Natural killer cell (primary cell): ENCODE data around the gene EFCAB9. TPM values are rescaled to one million over a fixed set of nuclear protein-coding genes. Genes with fewer than 3 reads are reported as not detected.

Source experiments
- ATAC-seq, 3 donors: fragments of 150-1000 bp in 2 of 3; fragments of 200-7000 bp in 1 of 3; cut with Tn5 transposase; 1 replicate in 1 of 3; 2 replicates in 2 of 3; pipeline ENCODE4 v1.10.0; 2021; ENCODE audit warnings: mild to moderate bottlenecking in 2 of 3, moderate library complexity in 2 of 3
- DNase-seq, 2 donors: peaks; one replicate each; pipeline versions ENCODE4 v3.0.0 to v3.0.0-alpha.2; 2013 to 2021; ENCODE audit warnings: mixed read lengths in 1 of 2
- H3K27ac ChIP-seq: one replicate; pipeline ENCODE4 v1.5.1; 2013; ENCODE audit warnings: mild to moderate bottlenecking, low read length
- H3K27me3 ChIP-seq: one replicate; pipeline ENCODE4 v1.6.1; 2013; ENCODE audit warnings: low read length; ENCODE audit not compliant: control insufficient read depth, insufficient read depth
- H3K36me3 ChIP-seq: one replicate; pipeline ENCODE4 v1.6.1; 2013; ENCODE audit warnings: low read length; ENCODE audit not compliant: control insufficient read depth, insufficient read depth
- H3K4me1 ChIP-seq: one replicate; pipeline ENCODE4 v1.6.1; 2013; ENCODE audit warnings: low read length; ENCODE audit not compliant: control insufficient read depth, insufficient read depth
- H3K4me3 ChIP-seq: one replicate; pipeline ENCODE4 v1.5.1; 2013; ENCODE audit warnings: low read length
- H3K9me3 ChIP-seq: one replicate; pipeline ENCODE4 v1.6.1; 2013; ENCODE audit warnings: low read length; ENCODE audit not compliant: control insufficient read depth, insufficient read depth
- H3K27ac Mint-ChIP-seq, 2 donors: one replicate each; pipeline ENCODE4 v1.8.0; 2022; ENCODE audit warnings: mild to moderate bottlenecking in 2 of 2, mixed read lengths in 2 of 2, moderate library complexity in 1 of 2
- H3K27me3 Mint-ChIP-seq, 2 donors: one replicate each; pipeline ENCODE4 v1.8.0; 2022; ENCODE audit warnings: low read depth in 2 of 2, mixed read lengths in 2 of 2
- H3K36me3 Mint-ChIP-seq: one replicate; pipeline ENCODE4 v1.8.0; 2022; ENCODE audit warnings: mixed read lengths
- H3K4me1 Mint-ChIP-seq, 2 donors: one replicate each; pipeline ENCODE4 v1.8.0; 2022; ENCODE audit warnings: mixed read lengths in 2 of 2
- H3K4me3 Mint-ChIP-seq: one replicate; pipeline ENCODE4 v1.8.0; 2022; ENCODE audit warnings: mild to moderate bottlenecking, moderate library complexity, mixed read lengths
- H3K9me3 Mint-ChIP-seq, 2 donors: one replicate each; pipeline ENCODE4 v1.8.0; 2022; ENCODE audit warnings: mixed read lengths in 2 of 2
- CTCF ChIP-seq: fragments of 200-600 bp; IDR thresholded peaks from one replicate; pipeline ENCODE4 v1.8.0; 2022; ENCODE audit warnings: antibody characterized with exemption
- WGBS: methylation state at CpG from one replicate; pipeline ENCODE4 v1.1.7; 2013; ENCODE audit warnings: missing lambda C conversion rate; ENCODE audit not compliant: insufficient coverage; 5-methylcytosine and 5-hydroxymethylcytosine counted together
- intact Hi-C: fragments of 100-400 bp; cut with micrococcal nuclease; formaldehyde crosslinking; loops from one replicate; pipeline ENCODE4 v1.14.2; 2022
- total RNA-seq, 4 donors: library from RNA; stranded (reverse); fragments of 120-200 nt in 1 of 4; gene quantifications; one replicate each; pipeline versions ENCODE4 v1.2.3 to v1.2.4, GENCODE V29; 2013 to 2022

EFCAB9 gene
- total RNA-seq, 3 donors from 2014 or later (not counting 1 experiment from before 2014, with no cell fraction given) = not detected

DNA sequence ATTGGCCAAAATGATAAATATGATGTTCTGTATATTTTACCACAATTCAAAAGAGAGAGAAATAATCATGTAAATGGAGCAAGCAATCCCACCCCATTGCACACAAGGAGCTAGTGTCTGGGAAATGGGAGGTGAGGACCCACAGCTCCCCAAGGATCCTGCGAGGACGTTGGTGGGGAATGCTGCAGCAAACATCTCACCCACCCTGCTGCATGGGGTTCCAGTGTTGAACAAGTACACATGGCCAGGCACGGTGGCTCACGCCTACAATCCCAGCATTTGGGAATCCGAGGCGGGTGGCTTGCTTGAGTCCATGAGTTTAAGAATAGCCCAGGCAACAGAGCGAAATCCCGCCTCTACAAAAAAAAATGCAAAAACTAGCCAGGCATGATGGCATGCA is 35.0 kb upstream of the EFCAB9 start:
- peaks cover 7% of the 10 kb centered on the region for H3K36me3 Mint-ChIP-seq
- TF ChIP-seq CTCF = no peak
- WGBS = 86% methylated on average over 8 of the region's 8 CpGs
- Histone ChIP-seq H3K27ac (no peak overlapping the region), H3K9me3 (no peaks in the 10 kb centered on the region), H3K27me3 (no peaks in the 10 kb centered on the region), H3K36me3 (peaks cover 36% of the 10 kb centered on the region), H3K4me3 (no peak overlapping the region), H3K4me1 (peaks cover 73% of the 10 kb centered on the region)
- no peaks in the 10 kb centered on the region for H3K9me3 Mint-ChIP-seq
- H3K4me3 Mint-ChIP-seq = peak overlapping the region; percentile 74
- no peaks in the 10 kb centered on the region for H3K27me3 Mint-ChIP-seq
- peaks cover 72 to 81% of the 10 kb centered on the region in 2 donors for H3K4me1 Mint-ChIP-seq
- no peak for DNase-seq
- H3K27ac Mint-ChIP-seq = peak overlapping the region; percentile 82 to 98
- intact Hi-C loops = no loop called here
- ATAC-seq = no peak

DNA sequence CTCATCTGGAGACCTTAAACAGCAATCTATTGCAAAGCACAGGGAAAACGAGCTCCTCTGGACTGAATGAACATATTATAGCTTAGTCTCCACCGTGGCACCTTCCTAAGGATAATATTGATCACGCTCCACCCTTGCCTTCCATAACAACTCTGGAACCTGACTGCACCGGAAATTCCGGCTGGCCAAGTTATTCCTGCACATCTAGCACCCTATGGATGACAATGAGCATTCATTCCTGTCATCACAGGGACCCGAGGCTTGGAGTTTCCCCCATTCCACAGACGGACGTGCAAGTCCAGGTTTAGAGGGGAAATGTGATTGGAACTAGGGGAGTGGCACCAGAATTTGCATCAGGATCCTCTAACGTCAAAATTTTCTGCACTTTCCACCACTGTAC is 33.5 kb upstream of the EFCAB9 start:
- Histone ChIP-seq H3K4me1 (peaks cover 78% of the 10 kb centered on the region), H3K27me3 (no peaks in the 10 kb centered on the region), H3K9me3 (no peaks in the 10 kb centered on the region), H3K36me3 (peaks cover 34% of the 10 kb centered on the region), H3K27ac (peak overlapping the region; percentile 20), H3K4me3 (no peak overlapping the region)
- Mint-ChIP-seq H3K27ac (peak overlapping the region; percentile 82 to 98), H3K27me3 (no peaks in the 10 kb centered on the region), H3K4me1 (peaks cover 64 to 84% of the 10 kb centered on the region in 2 donors), H3K4me3 (peak overlapping the region; percentile 62), H3K36me3 (peaks cover 7% of the 10 kb centered on the region), H3K9me3 (no peaks in the 10 kb centered on the region)
- TF ChIP-seq CTCF = no peak
- intact Hi-C loops = no loop called here
- ATAC-seq (no peak), DNase-seq (no peak)
- WGBS = 79% methylated on average over 9 of the region's 9 CpGs

DNA sequence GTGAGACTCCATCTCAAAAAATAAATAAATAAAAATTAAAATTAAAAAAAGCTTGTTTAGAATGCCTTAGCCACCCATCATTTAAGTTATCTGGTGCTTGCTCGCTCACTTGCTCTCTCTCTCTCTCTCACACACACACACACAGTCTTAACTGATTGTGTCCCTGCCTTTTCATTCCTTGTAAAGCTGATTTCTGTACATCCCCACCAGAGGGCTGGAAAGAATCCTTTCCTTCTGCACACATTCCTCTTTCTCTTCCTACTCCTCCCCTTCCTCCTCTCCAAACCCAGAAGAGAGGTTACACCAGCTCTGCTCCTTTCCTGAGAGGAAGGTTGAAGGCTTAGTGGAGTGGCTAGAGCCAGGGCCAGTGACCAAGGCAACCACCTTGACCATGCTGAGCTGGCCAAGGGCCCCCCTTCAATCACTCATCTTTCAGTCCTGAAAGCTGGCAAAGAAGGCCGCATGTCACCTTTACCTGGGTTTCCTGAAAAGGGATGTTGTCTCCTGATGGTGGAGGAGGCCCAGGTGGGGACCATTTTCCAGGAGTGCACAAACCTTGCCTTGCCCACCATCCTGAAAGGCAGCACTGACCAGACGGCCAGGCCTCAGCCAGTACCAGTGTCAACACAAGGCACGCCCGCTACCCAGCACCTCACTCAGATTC is 31.5 kb upstream of the EFCAB9 start:
- H3K36me3 ChIP-seq = peaks cover 33% of the 10 kb centered on the region
- H3K27ac Mint-ChIP-seq = peak overlapping the region; percentile 82 to 98
- H3K4me3 ChIP-seq = no peak overlapping the region
- no peaks in the 10 kb centered on the region for H3K36me3 Mint-ChIP-seq
- H3K9me3 ChIP-seq = no peaks in the 10 kb centered on the region
- H3K27ac ChIP-seq = peak overlapping the region; percentile 0
- H3K27me3 Mint-ChIP-seq = no peaks in the 10 kb centered on the region
- H3K4me1 ChIP-seq = peaks cover 84% of the 10 kb centered on the region
- 72% methylated on average over 5 of the region's 5 CpGs for WGBS
- intact Hi-C loops = loop anchor here (2.0 kb wide), 1 partner anchor 18 kb away; no protein-coding TSS in a partner anchor
- DNase-seq (no peak), ATAC-seq (no peak)
- H3K9me3 Mint-ChIP-seq = no peaks in the 10 kb centered on the region
- no peaks in the 10 kb centered on the region for H3K27me3 ChIP-seq
- no peak for TF ChIP-seq CTCF
- H3K4me3 Mint-ChIP-seq = peak overlapping the region; percentile 21
- H3K4me1 Mint-ChIP-seq = peaks cover 64 to 86% of the 10 kb centered on the region in 2 donors

GRCh38 chr5:172162987-172163343 is 31.0 kb upstream of the EFCAB9 start:
- no peaks in the 10 kb centered on the region for H3K9me3 ChIP-seq
- peaks cover 64 to 87% of the 10 kb centered on the region in 2 donors for H3K4me1 Mint-ChIP-seq
- TF ChIP-seq CTCF = no peak
- no peaks in the 10 kb centered on the region for H3K36me3 Mint-ChIP-seq
- intact Hi-C loops = loop anchor here (2.0 kb wide), 1 partner anchor 18 kb away; no protein-coding TSS in a partner anchor
- H3K27me3 ChIP-seq = no peaks in the 10 kb centered on the region
- peaks cover 89% of the 10 kb centered on the region for H3K4me1 ChIP-seq
- 44% methylated on average over 3 of the region's 5 CpGs for WGBS
- ATAC-seq (no peak), DNase-seq (no peak)
- peak overlapping the region; percentile 21 for H3K4me3 Mint-ChIP-seq
- H3K27ac Mint-ChIP-seq = peak overlapping the region; percentile 82 to 98
- H3K4me3 ChIP-seq = no peak overlapping the region
- H3K36me3 ChIP-seq = peaks cover 29% of the 10 kb centered on the region
- peak overlapping the region; percentile 0 for H3K27ac ChIP-seq
- H3K9me3 Mint-ChIP-seq = no peaks in the 10 kb centered on the region
- no peaks in the 10 kb centered on the region for H3K27me3 Mint-ChIP-seq
